LNCAP (cell line): Measurements from ENCODE around the gene IFIT3.

Source experiments
- TF ChIP-seq, protein P1 (sequence below): fragments of 450-650 bp; IDR thresholded peaks from 2 replicates; pipeline ENCODE4 v1.5.1; 2017; ENCODE audit warnings: mild to moderate bottlenecking

Gene IFIT3

DNA sequence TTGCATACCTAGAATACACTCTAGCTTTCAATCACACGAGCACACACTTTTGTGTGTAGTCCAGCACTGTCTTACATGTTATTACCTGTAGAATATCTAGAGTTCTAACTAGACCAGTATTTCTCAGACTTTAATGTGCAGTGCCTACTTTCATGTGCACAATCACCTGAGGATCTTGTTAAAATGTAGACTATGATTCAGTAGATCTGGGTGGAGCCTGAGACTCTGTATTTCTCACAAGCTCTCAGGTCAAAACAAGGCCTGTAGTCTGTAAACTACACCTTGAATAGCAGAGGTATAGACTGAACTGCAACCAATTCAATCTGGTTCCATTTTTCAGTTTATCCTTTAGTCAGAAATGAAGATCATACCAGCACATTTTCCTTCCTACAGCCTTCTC is 14.8 kb upstream of the IFIT3 start:
- TF ChIP-seq, protein P1, sequence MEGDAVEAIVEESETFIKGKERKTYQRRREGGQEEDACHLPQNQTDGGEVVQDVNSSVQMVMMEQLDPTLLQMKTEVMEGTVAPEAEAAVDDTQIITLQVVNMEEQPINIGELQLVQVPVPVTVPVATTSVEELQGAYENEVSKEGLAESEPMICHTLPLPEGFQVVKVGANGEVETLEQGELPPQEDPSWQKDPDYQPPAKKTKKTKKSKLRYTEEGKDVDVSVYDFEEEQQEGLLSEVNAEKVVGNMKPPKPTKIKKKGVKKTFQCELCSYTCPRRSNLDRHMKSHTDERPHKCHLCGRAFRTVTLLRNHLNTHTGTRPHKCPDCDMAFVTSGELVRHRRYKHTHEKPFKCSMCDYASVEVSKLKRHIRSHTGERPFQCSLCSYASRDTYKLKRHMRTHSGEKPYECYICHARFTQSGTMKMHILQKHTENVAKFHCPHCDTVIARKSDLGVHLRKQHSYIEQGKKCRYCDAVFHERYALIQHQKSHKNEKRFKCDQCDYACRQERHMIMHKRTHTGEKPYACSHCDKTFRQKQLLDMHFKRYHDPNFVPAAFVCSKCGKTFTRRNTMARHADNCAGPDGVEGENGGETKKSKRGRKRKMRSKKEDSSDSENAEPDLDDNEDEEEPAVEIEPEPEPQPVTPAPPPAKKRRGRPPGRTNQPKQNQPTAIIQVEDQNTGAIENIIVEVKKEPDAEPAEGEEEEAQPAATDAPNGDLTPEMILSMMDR = no peak

GRCh38 chr10:89314676-89315075 is 13.1 kb upstream of the IFIT3 start:
- TF ChIP-seq, protein P1 = no peak

DNA sequence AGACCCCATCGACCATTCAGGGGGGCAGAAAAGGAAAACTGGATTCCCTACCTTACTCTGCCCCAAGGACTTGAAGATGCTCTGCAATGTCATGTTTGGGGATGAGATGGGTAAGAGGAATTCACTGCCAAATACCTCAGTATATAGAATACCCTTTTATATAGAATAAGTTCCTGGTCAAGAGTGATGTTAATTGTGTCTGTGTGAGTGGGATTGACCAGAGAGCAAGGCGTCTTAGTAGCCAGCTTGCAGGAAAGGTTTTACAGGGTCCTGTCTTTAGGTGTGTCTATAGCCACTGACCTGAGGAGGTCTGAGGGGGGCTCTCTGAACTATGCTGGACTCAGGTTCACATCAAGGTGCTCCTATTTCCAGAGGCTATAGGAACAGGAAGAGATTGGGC is 1.4 kb downstream of the IFIT3 start:
- TF ChIP-seq, protein P1 = no peak

DNA sequence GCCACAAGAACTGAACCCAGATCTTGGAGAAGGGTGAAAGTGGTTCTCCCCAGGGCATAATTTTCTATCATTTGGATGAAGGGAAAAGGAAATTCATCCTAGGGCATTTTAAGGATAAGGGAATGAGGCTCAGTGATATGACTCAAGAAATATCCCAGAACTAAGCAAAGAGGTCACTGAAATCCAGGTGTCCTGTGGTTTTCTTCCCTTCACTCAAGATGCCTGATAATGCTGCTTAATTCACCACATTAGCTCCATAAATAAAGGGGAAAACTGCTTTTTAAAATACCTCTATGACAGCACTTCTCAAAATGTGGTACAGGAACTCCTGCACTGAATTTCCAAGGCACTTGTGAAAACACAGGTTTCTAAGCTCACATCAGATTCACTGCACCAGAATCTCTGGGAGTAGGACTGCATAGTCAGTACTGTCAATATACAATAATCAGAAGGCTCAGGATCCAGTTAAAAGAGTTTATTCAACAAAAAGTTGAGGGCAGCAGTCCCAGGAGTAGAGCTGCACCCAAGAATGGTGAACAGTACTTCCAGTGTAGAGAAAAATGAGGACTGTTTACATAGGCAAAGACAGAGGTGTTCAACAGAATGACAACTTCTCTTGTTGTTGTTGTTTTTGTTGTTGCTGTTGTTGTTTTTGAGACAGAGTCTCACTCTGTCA is 2.9 kb downstream of the IFIT3 start:
- TF ChIP-seq, protein P1 = no peak

- TF ChIP-seq, protein P1 = no peak
Measured at GRCh38 chr10:89332123-89332633, 4.4 kb downstream of the IFIT3 start.

GRCh38 chr10:89335226-89335625 is 7.4 kb downstream of the IFIT3 start:
- TF ChIP-seq, protein P1 = no peak

DNA sequence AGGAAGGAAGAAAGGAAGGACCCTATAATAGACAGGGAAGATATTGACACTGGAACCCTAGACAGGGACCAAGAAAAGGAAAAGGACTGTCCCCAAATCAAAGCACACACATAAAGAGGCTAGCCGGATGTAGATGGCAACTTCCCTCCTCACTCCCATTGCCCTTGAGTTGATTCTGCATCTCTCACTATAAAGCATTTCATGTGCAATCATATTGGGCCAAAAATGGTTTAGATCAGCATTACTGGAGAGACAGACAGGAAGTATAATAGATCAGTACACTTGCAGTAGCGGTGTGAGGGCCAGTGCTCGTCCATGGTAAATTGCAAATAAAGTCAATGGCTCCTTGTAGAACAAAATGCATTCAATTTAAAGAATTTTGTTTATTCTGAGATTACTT is 8.4 kb downstream of the IFIT3 start:
- TF ChIP-seq, protein P1 = no peak

DNA sequence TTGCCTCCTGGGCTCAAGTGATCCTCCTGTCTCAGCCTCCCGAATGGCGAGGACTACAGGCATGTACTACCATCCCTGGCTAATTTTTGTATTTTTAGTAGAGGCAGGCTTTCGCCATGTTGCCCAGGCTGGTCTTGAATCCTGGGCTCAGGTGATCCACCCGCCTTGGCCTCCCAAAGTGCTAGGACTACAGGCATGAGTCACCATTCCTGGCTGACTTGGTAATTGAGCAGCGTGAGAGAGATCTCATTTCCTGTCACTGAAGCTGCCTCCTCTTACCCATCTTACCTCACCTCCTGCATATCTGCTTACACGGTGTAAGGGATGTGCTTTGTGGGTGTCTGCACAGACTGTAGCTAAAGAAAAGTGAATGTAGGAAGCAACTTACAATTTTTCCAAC is 9.7 kb downstream of the IFIT3 start:
- TF ChIP-seq, protein P1 = no peak
